ENCODE measurements around the gene PCBP3. TPM values are rescaled to one million over a fixed set of nuclear protein-coding genes. Genes with fewer than 3 reads are reported as not detected.
A peak's percentile ranks its signal among the peaks of the same experiment; 100 is the strongest.

Gene PCBP3
- total and polyA plus RNA-seq, 2 of the 13 experiments (the other 11 are each of a cell fraction or from before 2014, with no cell fraction given): not detected

DNA sequence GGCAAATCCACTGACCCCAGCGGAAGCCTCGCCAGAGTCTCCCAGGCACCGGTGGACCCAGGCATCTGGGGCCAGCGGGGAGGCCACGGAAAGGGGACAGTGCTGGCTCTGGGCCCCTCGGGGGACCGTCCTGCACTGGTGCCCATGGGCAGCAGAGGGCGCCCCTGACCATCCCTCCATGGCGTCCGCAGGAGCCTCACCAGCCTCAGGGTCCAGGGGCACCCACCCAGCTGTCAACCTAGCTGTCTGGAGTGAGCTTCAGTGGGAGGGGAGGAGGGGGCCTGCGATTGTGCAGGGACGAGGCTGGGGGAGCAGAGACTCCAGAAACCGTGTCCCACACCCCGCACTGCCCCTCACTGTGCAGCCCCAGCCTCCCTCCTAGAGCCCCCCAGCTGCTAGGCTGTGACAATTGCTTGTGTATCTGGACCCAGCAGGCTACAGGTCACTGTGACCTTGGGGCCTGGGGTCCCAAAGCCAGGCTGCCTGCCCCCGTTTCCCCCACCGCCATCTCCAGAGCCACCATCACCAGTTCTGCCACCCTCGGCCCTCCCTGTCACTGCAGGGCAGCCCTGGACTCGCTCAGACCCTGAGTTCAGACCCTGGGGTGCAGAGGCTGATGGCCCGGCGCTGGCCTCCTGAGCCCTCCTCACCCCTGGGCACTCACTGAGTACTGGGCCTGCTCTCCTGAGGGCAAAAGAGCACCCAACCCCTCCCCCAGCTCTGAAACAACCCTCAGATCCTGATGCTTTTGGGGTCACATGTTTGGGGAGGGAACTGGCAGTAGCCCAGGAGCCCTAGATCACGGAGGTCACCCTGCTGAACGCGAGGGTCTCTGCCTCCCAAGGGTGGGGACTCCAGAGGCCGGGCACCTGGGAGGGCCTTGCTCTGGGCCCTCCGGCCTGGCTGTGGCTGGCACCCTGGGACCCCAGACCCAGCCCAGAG is 327.4 kb downstream of the PCBP3 start (continued):
- TF ChIP-seq, protein P1, sequence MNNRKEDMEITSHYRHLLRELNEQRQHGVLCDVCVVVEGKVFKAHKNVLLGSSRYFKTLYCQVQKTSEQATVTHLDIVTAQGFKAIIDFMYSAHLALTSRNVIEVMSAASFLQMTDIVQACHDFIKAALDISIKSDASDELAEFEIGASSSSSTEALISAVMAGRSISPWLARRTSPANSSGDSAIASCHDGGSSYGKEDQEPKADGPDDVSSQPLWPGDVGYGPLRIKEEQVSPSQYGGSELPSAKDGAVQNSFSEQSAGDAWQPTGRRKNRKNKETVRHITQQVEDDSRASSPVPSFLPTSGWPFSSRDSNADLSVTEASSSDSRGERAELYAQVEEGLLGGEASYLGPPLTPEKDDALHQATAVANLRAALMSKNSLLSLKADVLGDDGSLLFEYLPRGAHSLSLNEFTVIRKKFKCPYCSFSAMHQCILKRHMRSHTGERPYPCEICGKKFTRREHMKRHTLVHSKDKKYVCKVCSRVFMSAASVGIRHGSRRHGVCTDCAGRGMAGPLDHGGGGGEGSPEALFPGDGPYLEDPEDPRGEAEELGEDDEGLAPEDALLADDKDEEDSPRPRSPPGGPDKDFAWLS (CRISPR knock-in tag; IDR thresholded peaks at IDR 0.05; ENCODE audit: borderline replicate concordance): no peak
- no peak for TF ChIP-seq NRL (CRISPR knock-in tag; IDR thresholded peaks at IDR 0.05; ENCODE audit: borderline replicate concordance)
- TF ChIP-seq TEAD2 (CRISPR knock-in tag; IDR thresholded peaks at IDR 0.05): no peak
- TF ChIP-seq ZFAT (CRISPR knock-in tag; conservative IDR thresholded peaks at IDR 0.05): no peak
- TF ChIP-seq ZNF891 (CRISPR knock-in tag; IDR thresholded peaks at IDR 0.05): peak; percentile 35; the same call in 1 of the 2 replicates
- TF ChIP-seq, protein P2, sequence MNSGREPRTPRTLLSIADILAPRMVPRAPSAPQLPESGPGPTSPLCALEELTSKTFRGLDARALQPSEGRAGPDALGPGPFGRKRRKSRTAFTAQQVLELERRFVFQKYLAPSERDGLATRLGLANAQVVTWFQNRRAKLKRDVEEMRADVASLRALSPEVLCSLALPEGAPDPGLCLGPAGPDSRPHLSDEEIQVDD (CRISPR knock-in tag; IDR thresholded peaks at IDR 0.05; ENCODE audit: borderline replicate concordance): no peak
- TF ChIP-seq GABPB1 (CRISPR knock-in tag; IDR thresholded peaks at IDR 0.05): peak; percentile 53; the same call in 1 of the 2 replicates
- TF ChIP-seq ZBTB33 (CRISPR knock-in tag; IDR thresholded peaks at IDR 0.05): peak; percentile 24; the same call in 1 of the 2 replicates
- TF ChIP-seq SKIL (CRISPR knock-in tag; IDR thresholded peaks at IDR 0.05; ENCODE audit: borderline replicate concordance): no peak
- TF ChIP-seq ATF4 (CRISPR knock-in tag; IDR thresholded peaks at IDR 0.05): no peak
- TF ChIP-seq, protein P3, sequence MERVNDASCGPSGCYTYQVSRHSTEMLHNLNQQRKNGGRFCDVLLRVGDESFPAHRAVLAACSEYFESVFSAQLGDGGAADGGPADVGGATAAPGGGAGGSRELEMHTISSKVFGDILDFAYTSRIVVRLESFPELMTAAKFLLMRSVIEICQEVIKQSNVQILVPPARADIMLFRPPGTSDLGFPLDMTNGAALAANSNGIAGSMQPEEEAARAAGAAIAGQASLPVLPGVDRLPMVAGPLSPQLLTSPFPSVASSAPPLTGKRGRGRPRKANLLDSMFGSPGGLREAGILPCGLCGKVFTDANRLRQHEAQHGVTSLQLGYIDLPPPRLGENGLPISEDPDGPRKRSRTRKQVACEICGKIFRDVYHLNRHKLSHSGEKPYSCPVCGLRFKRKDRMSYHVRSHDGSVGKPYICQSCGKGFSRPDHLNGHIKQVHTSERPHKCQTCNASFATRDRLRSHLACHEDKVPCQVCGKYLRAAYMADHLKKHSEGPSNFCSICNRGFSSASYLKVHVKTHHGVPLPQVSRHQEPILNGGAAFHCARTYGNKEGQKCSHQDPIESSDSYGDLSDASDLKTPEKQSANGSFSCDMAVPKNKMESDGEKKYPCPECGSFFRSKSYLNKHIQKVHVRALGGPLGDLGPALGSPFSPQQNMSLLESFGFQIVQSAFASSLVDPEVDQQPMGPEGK (CRISPR knock-in tag; IDR thresholded peaks at IDR 0.05): peak; percentile 63; the same call in 1 of the 2 replicates
- no peak for TF ChIP-seq CENPBD1 (CRISPR knock-in tag; IDR thresholded peaks at IDR 0.05; ENCODE audit: borderline replicate concordance, low read depth)
- TF ChIP-seq, protein P4, sequence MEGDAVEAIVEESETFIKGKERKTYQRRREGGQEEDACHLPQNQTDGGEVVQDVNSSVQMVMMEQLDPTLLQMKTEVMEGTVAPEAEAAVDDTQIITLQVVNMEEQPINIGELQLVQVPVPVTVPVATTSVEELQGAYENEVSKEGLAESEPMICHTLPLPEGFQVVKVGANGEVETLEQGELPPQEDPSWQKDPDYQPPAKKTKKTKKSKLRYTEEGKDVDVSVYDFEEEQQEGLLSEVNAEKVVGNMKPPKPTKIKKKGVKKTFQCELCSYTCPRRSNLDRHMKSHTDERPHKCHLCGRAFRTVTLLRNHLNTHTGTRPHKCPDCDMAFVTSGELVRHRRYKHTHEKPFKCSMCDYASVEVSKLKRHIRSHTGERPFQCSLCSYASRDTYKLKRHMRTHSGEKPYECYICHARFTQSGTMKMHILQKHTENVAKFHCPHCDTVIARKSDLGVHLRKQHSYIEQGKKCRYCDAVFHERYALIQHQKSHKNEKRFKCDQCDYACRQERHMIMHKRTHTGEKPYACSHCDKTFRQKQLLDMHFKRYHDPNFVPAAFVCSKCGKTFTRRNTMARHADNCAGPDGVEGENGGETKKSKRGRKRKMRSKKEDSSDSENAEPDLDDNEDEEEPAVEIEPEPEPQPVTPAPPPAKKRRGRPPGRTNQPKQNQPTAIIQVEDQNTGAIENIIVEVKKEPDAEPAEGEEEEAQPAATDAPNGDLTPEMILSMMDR (CRISPR knock-in tag; IDR thresholded peaks at IDR 0.05): peak; percentile 98
- no peak for TF ChIP-seq ZBTB8A (CRISPR knock-in tag; IDR thresholded peaks at IDR 0.05; ENCODE audit: borderline replicate concordance, low read depth)

Measured in HepG2 (cell line).